Liver (tissue), 9 donors: Measurements from ENCODE around the gene KIF23. TPM values are rescaled to one million over a fixed set of nuclear protein-coding genes. Genes with fewer than 3 reads are reported as not detected.

Source experiments
- DNase-seq: peaks from one replicate; pipeline ENCODE4 v3.0.0-alpha.2; 2017; ENCODE audit warnings: low spot score
- H3K27ac ChIP-seq, 2 donors: one replicate each; pipeline ENCODE4 v1.7.0; 2013; ENCODE audit warnings: inconsistent platforms in 2 of 2, low read length in 2 of 2, control low read depth in 1 of 2, low read depth in 1 of 2, mild to moderate bottlenecking in 1 of 2
- H3K27me3 ChIP-seq, 4 donors: one replicate each; pipeline versions ENCODE4 v1.6.1 to v1.7.0; 2013; ENCODE audit warnings: low read length in 3 of 4, inconsistent platforms in 1 of 4, mild to moderate bottlenecking in 1 of 4, moderate library complexity in 1 of 4; ENCODE audit not compliant: control insufficient read depth in 4 of 4, insufficient read depth in 4 of 4
- H3K36me3 ChIP-seq, 4 donors: one replicate each; pipeline versions ENCODE4 v1.6.1 to v1.7.0; 2013; ENCODE audit warnings: low read length in 3 of 4, mild to moderate bottlenecking in 3 of 4, low read depth in 1 of 4, moderate library complexity in 1 of 4; ENCODE audit not compliant: control insufficient read depth in 4 of 4, insufficient read depth in 3 of 4
- H3K4me1 ChIP-seq, 4 donors: one replicate each; pipeline versions ENCODE4 v1.6.1 to v1.7.0; 2013; ENCODE audit warnings: low read length in 3 of 4, mild to moderate bottlenecking in 3 of 4, moderate library complexity in 1 of 4; ENCODE audit not compliant: control insufficient read depth in 4 of 4, insufficient read depth in 4 of 4
- H3K4me3 ChIP-seq, 3 donors: one replicate each; pipeline versions ENCODE4 v1.6.1 to v1.7.0; 2013; ENCODE audit warnings: low read length in 3 of 3, control low read depth in 1 of 3, low read depth in 1 of 3, mild to moderate bottlenecking in 1 of 3
- H3K9ac ChIP-seq, 2 donors: one replicate each; pipeline ENCODE4 v1.7.0; 2013; ENCODE audit warnings: low read length in 2 of 2, mild to moderate bottlenecking in 2 of 2, moderate library complexity in 2 of 2, control low read depth in 1 of 2, low read depth in 1 of 2
- H3K9me3 ChIP-seq, 4 donors: one replicate each; pipeline versions ENCODE4 v1.6.1 to v1.7.0; 2013; ENCODE audit warnings: low read length in 3 of 4; ENCODE audit not compliant: control insufficient read depth in 4 of 4
- FOXA1 ChIP-seq: IDR thresholded peaks from 2 replicates; pipeline ENCODE4 v1.6.1; 2016; ENCODE audit warnings: antibody characterized with exemption
- FOXA2 ChIP-seq: IDR thresholded peaks from 2 replicates; pipeline ENCODE4 v1.6.1; 2016; ENCODE audit warnings: antibody characterized with exemption
- GABPA ChIP-seq, 2 donors: IDR thresholded peaks in 1 of 2; conservative IDR thresholded peaks in 1 of 2; 2 replicates each; pipeline ENCODE4 v1.6.1; 2016; ENCODE audit warnings: antibody characterized with exemption in 2 of 2, mild to moderate bottlenecking in 1 of 2, moderate library complexity in 1 of 2
- HNF4A ChIP-seq, 2 donors: conservative IDR thresholded peaks; 2 replicates each; pipeline ENCODE4 v1.6.1; 2016; ENCODE audit warnings: antibody characterized with exemption in 2 of 2, mild to moderate bottlenecking in 2 of 2
- HNF4G ChIP-seq: IDR thresholded peaks from 2 replicates; pipeline ENCODE4 v1.6.1; 2016; ENCODE audit warnings: antibody characterized with exemption
- JUND ChIP-seq, 2 donors: IDR thresholded peaks; 2 replicates each; pipeline ENCODE4 v1.6.1; 2016; ENCODE audit warnings: antibody characterized with exemption in 2 of 2
- MAX ChIP-seq: IDR thresholded peaks from 2 replicates; pipeline ENCODE4 v1.6.1; 2016; ENCODE audit warnings: antibody characterized with exemption
- RAD21 ChIP-seq, 2 donors: IDR thresholded peaks; 2 replicates each; pipeline ENCODE4 v1.6.1; 2016; ENCODE audit warnings: antibody characterized with exemption in 2 of 2, mild to moderate bottlenecking in 2 of 2
- REST ChIP-seq: IDR thresholded peaks from 2 replicates; pipeline ENCODE4 v1.6.1; 2016; ENCODE audit warnings: antibody characterized with exemption, mild to moderate bottlenecking
- TAF1 ChIP-seq: conservative IDR thresholded peaks from 2 replicates; pipeline ENCODE4 v1.6.1; 2016; ENCODE audit warnings: antibody characterized with exemption, mild to moderate bottlenecking
- ZBTB33 ChIP-seq: IDR thresholded peaks from 2 replicates; pipeline ENCODE4 v1.6.1; 2016; ENCODE audit warnings: antibody characterized with exemption
- WGBS: extraction: QIAGEN DNeasy Blood & Tissue Kit; methylation state at CpG from one replicate; pipeline ENCODE4 v1.1.7; 2013; 5-methylcytosine and 5-hydroxymethylcytosine counted together
- polyA plus RNA-seq, 2 donors: library from polyadenylated mRNA; stranded (reverse) in 1 of 2; unstranded in 1 of 2; fragments of 200-250 nt in 1 of 2; fragments of >200 nt in 1 of 2; fragmentation: Nextera tagmentation in 1 of 2; extraction: Ambion mirVana in 1 of 2; gene quantifications; one replicate each; pipeline versions ENCODE4 v1.2.1 to v1.2.3, GENCODE V29; 2013 to 2015
- total RNA-seq, 2 donors: library from RNA; depleted of rRNA; stranded (reverse); fragments of >200 nt; gene quantifications; one replicate each; pipeline ENCODE4 v1.2.3, GENCODE V29; 2014
- donor health status: healthy.
- donor health status: healthy.
- donor health status: healthy.
- donor health status: healthy.
- donor health status: healthy.

The KIF23 gene
- total and polyA plus RNA-seq, 4 donors = 0.25 to 32.8 (median 1.1) TPM

GRCh38 chr15:69456208-69457166 lies 42.3 kb downstream of the KIF23 start:
- TF ChIP-seq JUND (IDR thresholded peaks at IDR 0.05) = no peak
- no peak for TF ChIP-seq HNF4G
- no peak for TF ChIP-seq GABPA (IDR thresholded peaks at IDR 0.05 in 1 of 2, conservative IDR thresholded peaks at IDR 0.05 in 1 of 2)
- TF ChIP-seq ZBTB33 = no peak
- TF ChIP-seq FOXA2 = no peak
- no peak for TF ChIP-seq RAD21 (IDR thresholded peaks at IDR 0.05)
- TF ChIP-seq FOXA1 = no peak
- no peak for TF ChIP-seq REST
- TF ChIP-seq HNF4A (conservative IDR thresholded peaks at IDR 0.05) = no peak
- no peak for DNase-seq
- Histone ChIP-seq H3K4me3 (no peak overlapping the region), H3K27me3 (no peaks in the 10 kb centered on the region), H3K36me3 (peaks cover 3 to 18% (median 12%) of the 10 kb centered on the region in 4 donors), H3K9me3 (no peaks in the 10 kb centered on the region), H3K4me1 (peaks cover 4 to 25% (median 20%) of the 10 kb centered on the region in 4 donors), H3K27ac (no peak overlapping the region), H3K9ac (no peak overlapping the region)
- WGBS = 93% methylated on average over 13 of the region's 13 CpGs

GRCh38 chr15:69457304-69458280 lies 43.4 kb downstream of the KIF23 start:
- WGBS = 90% methylated on average over 8 of the region's 8 CpGs
- DNase-seq = no peak
- peaks cover 3 to 18% (median 12%) of the 10 kb centered on the region in 4 donors for H3K36me3 ChIP-seq
- H3K27ac ChIP-seq = no peak overlapping the region
- H3K4me3 ChIP-seq = no peak overlapping the region
- H3K9me3 ChIP-seq = no peaks in the 10 kb centered on the region
- H3K4me1 ChIP-seq = peaks cover 4 to 26% (median 17%) of the 10 kb centered on the region in 4 donors
- no peak overlapping the region for H3K9ac ChIP-seq
- H3K27me3 ChIP-seq = no peaks in the 10 kb centered on the region
- TF ChIP-seq FOXA1 = no peak
- TF ChIP-seq FOXA2 = no peak
- TF ChIP-seq GABPA (IDR thresholded peaks at IDR 0.05 in 1 of 2, conservative IDR thresholded peaks at IDR 0.05 in 1 of 2) = no peak
- no peak for TF ChIP-seq HNF4G
- TF ChIP-seq MAX = no peak
- no peak for TF ChIP-seq TAF1
